Neural progenitor cell (in vitro differentiated cells): ENCODE measurements around the gene GPR158.

Experiments
- EZH2 ChIP-seq: fragments of 200-600 bp; sonication (generic); IDR thresholded peaks from 2 replicates; pipeline ENCODE4 v1.6.1; 2017; ENCODE audit warnings: antibody characterized with exemption, mild to moderate bottlenecking, moderate library complexity
- EZH2phosphoT487 ChIP-seq: fragments of 200-600 bp; sonication (generic); IDR thresholded peaks from 2 replicates; pipeline ENCODE4 v1.6.1; 2017; ENCODE audit warnings: antibody characterized with exemption
- TF ChIP-seq, protein P1 (sequence below): fragments of 200-600 bp; sonication (generic); IDR thresholded peaks from 2 replicates; pipeline ENCODE4 v1.5.1; 2017; ENCODE audit warnings: antibody characterized with exemption, mild to moderate bottlenecking

GRCh38 chr10:25296324-25296723 is 121.5 kb downstream of the GPR158 start:
- TF ChIP-seq, protein P1, sequence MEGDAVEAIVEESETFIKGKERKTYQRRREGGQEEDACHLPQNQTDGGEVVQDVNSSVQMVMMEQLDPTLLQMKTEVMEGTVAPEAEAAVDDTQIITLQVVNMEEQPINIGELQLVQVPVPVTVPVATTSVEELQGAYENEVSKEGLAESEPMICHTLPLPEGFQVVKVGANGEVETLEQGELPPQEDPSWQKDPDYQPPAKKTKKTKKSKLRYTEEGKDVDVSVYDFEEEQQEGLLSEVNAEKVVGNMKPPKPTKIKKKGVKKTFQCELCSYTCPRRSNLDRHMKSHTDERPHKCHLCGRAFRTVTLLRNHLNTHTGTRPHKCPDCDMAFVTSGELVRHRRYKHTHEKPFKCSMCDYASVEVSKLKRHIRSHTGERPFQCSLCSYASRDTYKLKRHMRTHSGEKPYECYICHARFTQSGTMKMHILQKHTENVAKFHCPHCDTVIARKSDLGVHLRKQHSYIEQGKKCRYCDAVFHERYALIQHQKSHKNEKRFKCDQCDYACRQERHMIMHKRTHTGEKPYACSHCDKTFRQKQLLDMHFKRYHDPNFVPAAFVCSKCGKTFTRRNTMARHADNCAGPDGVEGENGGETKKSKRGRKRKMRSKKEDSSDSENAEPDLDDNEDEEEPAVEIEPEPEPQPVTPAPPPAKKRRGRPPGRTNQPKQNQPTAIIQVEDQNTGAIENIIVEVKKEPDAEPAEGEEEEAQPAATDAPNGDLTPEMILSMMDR = no peak
- TF ChIP-seq EZH2 = no peak
- TF ChIP-seq EZH2phosphoT487 = no peak
